ENCODE results near the gene DPM1. TPM values are rescaled to one million over a fixed set of nuclear protein-coding genes. Genes with fewer than 3 reads are reported as not detected.

Gene DPM1
- total RNA-seq, result 82.7 and 87.8 TPM in 2 replicates

- H3K36me3 ChIP-seq (ENCODE audit: control insufficient read depth, insufficient read depth, low read length), result peaks cover 8% of the 10 kb centered on the region
- TF ChIP-seq CTCF (IDR thresholded peaks at IDR 0.05; ENCODE audit: insufficient read depth, low read length, severe bottlenecking), result no peak
- no peak for FAIRE-seq
Observed at GRCh38 chr20:50957798-50958614, at the start of gene DPM1. TSS of gene DPM1 (minus strand) at chr20:50958532. CDS start at chr20:50958523, 9 bp downstream.

GRCh38 chr20:51005214-51005613, 46.9 kb upstream of the DPM1 start:
- DNase-seq (ENCODE audit: low read depth), result no peak
- TF ChIP-seq CTCF (IDR thresholded peaks at IDR 0.05; ENCODE audit: insufficient read depth, low read length, severe bottlenecking), result no peak
- no peak overlapping the region for H3K4me3 ChIP-seq (ENCODE audit: low read depth, low read length)
- no peak for FAIRE-seq
- H3K27me3 ChIP-seq (ENCODE audit: control insufficient read depth, insufficient read depth, low read length), result no peaks in the 10 kb centered on the region
- peaks cover 1% of the 10 kb centered on the region for H3K36me3 ChIP-seq (ENCODE audit: control insufficient read depth, insufficient read depth, low read length)

More at GRCh38 chr20:50957798-50958614, at the start of gene DPM1:
- peak within 1 kb of the TSS; percentile 80 for H3K4me3 ChIP-seq (ENCODE audit: low read depth, low read length)
- peak; percentile 6 for DNase-seq (ENCODE audit: low read depth)
- H3K27me3 ChIP-seq (ENCODE audit: control insufficient read depth, insufficient read depth, low read length), result no peaks in the 10 kb centered on the region

GRCh38 chr20:51004781-51005180, 46.4 kb upstream of the DPM1 start:
- DNase-seq (ENCODE audit: low read depth) (no peak), FAIRE-seq (no peak)
- no peaks in the 10 kb centered on the region for H3K27me3 ChIP-seq (ENCODE audit: control insufficient read depth, insufficient read depth, low read length)
- no peak for TF ChIP-seq CTCF (IDR thresholded peaks at IDR 0.05; ENCODE audit: insufficient read depth, low read length, severe bottlenecking)
- peaks cover 1% of the 10 kb centered on the region for H3K36me3 ChIP-seq (ENCODE audit: control insufficient read depth, insufficient read depth, low read length)
- H3K4me3 ChIP-seq (ENCODE audit: low read depth, low read length), result no peak overlapping the region

- H3K27me3 ChIP-seq (ENCODE audit: control insufficient read depth, insufficient read depth, low read length), result no peaks in the 10 kb centered on the region
- no peak overlapping the region for H3K4me3 ChIP-seq (ENCODE audit: low read depth, low read length)
- no peak for FAIRE-seq
- DNase-seq (ENCODE audit: low read depth), result no peak
- peaks cover 1% of the 10 kb centered on the region for H3K36me3 ChIP-seq (ENCODE audit: control insufficient read depth, insufficient read depth, low read length)
- no peak for TF ChIP-seq CTCF (IDR thresholded peaks at IDR 0.05; ENCODE audit: insufficient read depth, low read length, severe bottlenecking)
Observed at GRCh38 chr20:51004305-51004727, 46.0 kb upstream of the DPM1 start.

- no peak for FAIRE-seq
- DNase-seq (ENCODE audit: low read depth), result no peak
- TF ChIP-seq CTCF (IDR thresholded peaks at IDR 0.05; ENCODE audit: insufficient read depth, low read length, severe bottlenecking), result no peak
- H3K27me3 ChIP-seq (ENCODE audit: control insufficient read depth, insufficient read depth, low read length), result no peaks in the 10 kb centered on the region
- peaks cover 1% of the 10 kb centered on the region for H3K36me3 ChIP-seq (ENCODE audit: control insufficient read depth, insufficient read depth, low read length)
- H3K4me3 ChIP-seq (ENCODE audit: low read depth, low read length), result no peak overlapping the region
Observed at GRCh38 chr20:51003753-51004152, 45.4 kb upstream of the DPM1 start.

All from bronchial epithelial cell (primary cell).